ENCODE measurements around the gene MBOAT2.

DNA sequence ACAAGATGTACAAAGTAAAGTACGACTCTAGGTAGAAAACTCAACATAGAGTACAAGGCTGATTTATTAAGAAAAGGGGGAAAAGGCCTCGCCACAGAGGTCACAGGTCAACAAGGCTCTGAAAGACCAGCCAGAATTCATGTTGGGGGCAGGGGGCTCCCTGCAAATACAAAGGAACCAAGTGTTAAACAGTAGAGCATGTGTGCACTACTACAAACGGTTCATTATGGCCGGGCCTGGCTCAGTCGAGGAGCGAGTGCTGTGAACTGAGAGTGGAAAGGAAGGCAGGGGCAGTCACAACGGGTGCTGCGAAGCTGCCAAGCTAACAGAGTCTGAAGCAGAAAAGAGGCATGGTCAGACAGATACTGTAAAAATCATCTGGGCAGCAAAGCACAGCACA, 77.1 kb downstream of the MBOAT2 start:
- no peak for TF ChIP-seq CTCF (IDR thresholded peaks at IDR 0.05)
- TF ChIP-seq POLR2A (IDR thresholded peaks at IDR 0.05), result no peak

All from adrenal gland (tissue), 5 donors.